Activated CD4-positive, alpha-beta T cell treated with anti-CD3 and anti-CD28 coated beads, Interleukin-2, Interleukin-4, amounts not matched to agents 100 ng/mL and 50 ng/mL, durations not matched to agents 16 hours and 8 hours (primary cell): ENCODE measurements around the gene RASA3.

Experiments used
- DNase-seq: peaks from one replicate; pipeline ENCODE4 v3.0.0-alpha.2; 2020; ENCODE audit warnings: low spot score

Gene RASA3

GRCh38 chr13:113981194-113981605, 151.2 kb downstream of the RASA3 start:
- no peak for DNase-seq

- DNase-seq: no peak
Measured at GRCh38 chr13:113980489-113981064, 151.8 kb downstream of the RASA3 start.

GRCh38 chr13:113979791-113980471, 152.5 kb downstream of the RASA3 start:
- no peak for DNase-seq

- no peak for DNase-seq
Measured at GRCh38 chr13:113978741-113979481, 153.5 kb downstream of the RASA3 start.

- no peak for DNase-seq
Measured at GRCh38 chr13:113977976-113978375, 154.4 kb downstream of the RASA3 start.

- DNase-seq: no peak
Measured at GRCh38 chr13:113976711-113977684, 155.4 kb downstream of the RASA3 start.

GRCh38 chr13:113975416-113975815, 157.0 kb downstream of the RASA3 start:
- DNase-seq: no peak

- DNase-seq: no peak
Measured at GRCh38 chr13:113974304-113975281, 157.8 kb downstream of the RASA3 start.

- no peak for DNase-seq
Measured at GRCh38 chr13:113973218-113974164, 158.9 kb downstream of the RASA3 start, which contains the start of gene C13orf46. Gene C13orf46 (minus strand): TSS chr13:113974076. CDS start chr13:113973997, 79 bp downstream.

GRCh38 chr13:113972451-113973217, 159.8 kb downstream of the RASA3 start:
- no peak for DNase-seq

GRCh38 chr13:113971471-113972231, 160.8 kb downstream of the RASA3 start:
- no peak for DNase-seq

- no peak for DNase-seq
Measured at GRCh38 chr13:113970810-113971470, 161.5 kb downstream of the RASA3 start.

- DNase-seq: no peak
Measured at GRCh38 chr13:113969973-113970611, 162.3 kb downstream of the RASA3 start.

- DNase-seq: no peak
Measured at GRCh38 chr13:113969311-113969972, 163.0 kb downstream of the RASA3 start.

- no peak for DNase-seq
Measured at GRCh38 chr13:113968463-113969310, 163.7 kb downstream of the RASA3 start.
